HepG2 (cell line): ENCODE measurements around the gene HSPA14. TPM values are rescaled to one million over a fixed set of nuclear protein-coding genes. Genes with fewer than 3 reads are reported as not detected.

ENCODE experiments used
- BCL6 ChIP-seq: IDR thresholded peaks from 2 replicates; pipeline ENCODE4 v1.6.1; 2016; ENCODE audit warnings: missing genetic modification reagents, missing compliant biosample characterization
- GZF1 ChIP-seq: sonication (generic); formaldehyde crosslinking; IDR thresholded peaks from 2 replicates; pipeline ENCODE4 v1.5.1; 2020; ENCODE audit warnings: mild to moderate bottlenecking, missing genetic modification reagents
- HNF1A ChIP-seq, 2 experiments: sonication (generic) in 1 of 2; formaldehyde crosslinking in 1 of 2; IDR thresholded peaks; 2 replicates each; pipeline versions ENCODE4 v1.4.0 to v1.6.1; 2016 to 2020; ENCODE audit warnings: borderline replicate concordance in 1 of 2, low read depth in 1 of 2, mild to moderate bottlenecking in 1 of 2, missing genetic modification reagents in 1 of 2
- KDM1A ChIP-seq: IDR thresholded peaks from 2 replicates; pipeline ENCODE4 v1.6.1; 2016; ENCODE audit warnings: missing compliant biosample characterization
- MAZ ChIP-seq, 2 experiments: sonication (generic) in 1 of 2; formaldehyde crosslinking in 1 of 2; IDR thresholded peaks; 2 replicates each; pipeline versions ENCODE4 v1.5.0 to v1.6.1; 2012 to 2020; ENCODE audit warnings: low read depth in 2 of 2, mild to moderate bottlenecking in 2 of 2, borderline replicate concordance in 1 of 2, improper control_type of control experiment in 1 of 2, low read length in 1 of 2, missing genetic modification reagents in 1 of 2, moderate library complexity in 1 of 2
- MTF2 ChIP-seq: sonication (generic); formaldehyde crosslinking; IDR thresholded peaks from 2 replicates; pipeline ENCODE4 v1.5.0; 2020; ENCODE audit warnings: missing genetic modification reagents, borderline replicate concordance
- RFXAP ChIP-seq: sonication (generic); formaldehyde crosslinking; IDR thresholded peaks from 2 replicates; pipeline ENCODE4 v1.4.0; 2020; ENCODE audit warnings: missing genetic modification reagents, borderline replicate concordance
- ZBTB39 ChIP-seq: sonication (generic); formaldehyde crosslinking; IDR thresholded peaks from 2 replicates; pipeline ENCODE4 v1.5.0; 2020; ENCODE audit warnings: missing genetic modification reagents
- ZMAT5 ChIP-seq: sonication (generic); formaldehyde crosslinking; IDR thresholded peaks from 2 replicates; pipeline ENCODE4 v1.5.0; 2020; ENCODE audit warnings: mild to moderate bottlenecking, low read depth, missing genetic modification reagents, borderline replicate concordance
- ZNF225 ChIP-seq: sonication (generic); formaldehyde crosslinking; IDR thresholded peaks from 2 replicates; pipeline ENCODE4 v1.4.0; 2020; ENCODE audit warnings: mild to moderate bottlenecking, missing genetic modification reagents
- ZNF607 ChIP-seq: sonication (generic); formaldehyde crosslinking; IDR thresholded peaks from 2 replicates; pipeline ENCODE4 v1.5.1; 2020; ENCODE audit warnings: missing genetic modification reagents, mild to moderate bottlenecking, borderline replicate concordance
- polyA plus RNA-seq, 8 experiments: library from polyadenylated mRNA; depleted of rRNA in 3 of 8; stranded (reverse) in 7 of 8; unstranded in 1 of 8; fragments of >200 nt; fragmentation: Illumina TruSeq in 4 of 8; extraction: Trizol in 4 of 8; gene quantifications; 2 replicates each; pipeline versions ENCODE4 v1.2.1 to v1.2.3, GENCODE V29; 2011 to 2016; ENCODE audit warnings: low read depth in 4 of 8, missing spikeins in 1 of 8, mixed read lengths in 1 of 8; ENCODE audit not compliant: insufficient read depth in 1 of 8
- total RNA-seq, 5 experiments: library from RNA; depleted of rRNA; stranded (reverse); fragments of >200 nt; fragmentation: Illumina TruSeq; extraction: Trizol; gene quantifications; 2 replicates each; pipeline ENCODE4 v1.2.3, GENCODE V29; 2016; ENCODE audit warnings: low read depth in 1 of 5

HSPA14 gene
- total and polyA plus RNA-seq, 2 of the 13 experiments (the other 11 are each of a cell fraction or from before 2014, with no cell fraction given), result 10.7 to 29.8 TPM

DNA sequence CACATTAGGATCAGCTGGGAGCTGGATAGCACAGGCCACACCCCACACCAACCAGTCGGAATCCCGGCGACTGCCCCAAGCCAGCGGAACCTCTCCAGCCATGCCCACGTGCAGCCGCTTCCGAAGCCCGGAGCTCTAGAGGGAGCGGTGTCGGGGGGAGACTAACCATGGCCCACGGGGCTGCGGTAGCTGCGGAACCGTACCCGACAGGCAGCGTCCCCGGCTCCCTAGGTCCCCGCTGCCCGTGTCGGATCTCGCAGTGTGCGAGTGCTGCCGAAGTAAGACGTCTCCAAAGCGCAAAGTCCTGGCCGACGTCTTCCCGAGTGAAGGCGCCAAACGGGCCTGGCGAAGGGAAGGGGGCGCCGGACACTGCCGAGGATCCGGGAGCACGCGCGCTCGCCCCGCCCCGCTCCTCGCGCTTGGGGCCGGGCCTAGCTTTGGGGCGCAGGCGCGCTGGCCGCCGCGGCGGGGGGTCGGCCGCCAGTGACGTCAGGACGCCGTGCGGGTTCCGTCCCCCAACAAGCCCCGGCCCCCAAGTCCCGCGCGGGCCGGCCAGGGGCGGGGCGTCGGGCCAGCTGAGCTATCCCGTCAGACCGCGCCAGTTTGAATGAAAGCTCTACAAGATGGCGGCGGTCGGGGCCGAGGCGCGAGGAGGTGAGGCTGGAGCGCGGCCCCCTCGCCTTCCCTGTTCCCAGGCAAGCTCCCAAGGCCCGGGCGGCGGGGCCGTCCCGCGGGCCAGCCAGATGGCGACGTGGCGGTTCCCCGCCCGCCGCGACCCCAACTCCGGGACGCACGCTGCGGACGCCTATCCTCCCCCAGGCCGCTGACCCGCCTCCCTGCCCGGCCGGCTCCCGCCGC is 40.4 kb downstream of the HSPA14 start, which contains the start of gene SUV39H2 (continued):
- no peak for TF ChIP-seq HNF1A (IDR thresholded peaks at IDR 0.05; ENCODE audit: low read depth)
- peak; percentile 77 for TF ChIP-seq HNF1A (CRISPR knock-in tag; IDR thresholded peaks at IDR 0.05; ENCODE audit: borderline replicate concordance)
- TF ChIP-seq ZNF225, result no peak
- TF ChIP-seq MTF2 (CRISPR knock-in tag), result no peak; the same call in 1 of the 2 replicates
- TF ChIP-seq KDM1A, result no peak
- TF ChIP-seq RFXAP (CRISPR knock-in tag), result peak; percentile 79; the same call in 1 of the 2 replicates
- TF ChIP-seq GZF1 (CRISPR knock-in tag), result 0 out of 2 replicates have a peak, but pooled peaks have one; percentile 58
- peak; percentile 43; the same call in 1 of the 2 replicates for TF ChIP-seq MAZ (IDR thresholded peaks at IDR 0.05; ENCODE audit: borderline replicate concordance, low read depth, low read length)
- TF ChIP-seq MAZ (CRISPR knock-in tag; IDR thresholded peaks at IDR 0.05; ENCODE audit: low read depth), result peak; percentile 74; the same call in 1 of the 2 replicates
- no peak; the same call in 1 of the 2 replicates for TF ChIP-seq ZBTB39 (CRISPR knock-in tag)
- TF ChIP-seq ZNF607 (CRISPR knock-in tag), result 0 out of 2 replicates have a peak, but pooled peaks have one; percentile 21
- TF ChIP-seq BCL6 (CRISPR knock-in tag), result peak; percentile 53; the same call in 1 of the 2 replicates
- no peak for TF ChIP-seq ZMAT5 (CRISPR knock-in tag)
